ENCODE results near the gene TMEM144.

DNA sequence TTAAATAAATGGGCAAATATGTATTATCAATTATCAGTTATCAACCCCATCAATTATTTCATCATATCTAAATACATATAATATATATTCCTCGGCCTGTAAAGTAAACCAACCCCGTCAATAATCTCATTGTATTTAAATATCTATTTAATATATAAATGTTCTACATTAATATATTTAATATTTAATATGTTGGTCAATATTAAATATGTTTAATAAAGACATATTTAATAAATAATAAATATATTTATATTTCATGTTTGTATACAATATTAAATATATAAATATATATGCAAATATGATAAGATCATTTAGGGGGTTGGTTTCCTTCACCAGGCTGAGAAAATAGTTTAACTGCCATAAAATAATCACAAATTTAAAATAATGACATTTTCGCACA lies 6.4 kb upstream of the TMEM144 start:
- TF ChIP-seq, protein P1, sequence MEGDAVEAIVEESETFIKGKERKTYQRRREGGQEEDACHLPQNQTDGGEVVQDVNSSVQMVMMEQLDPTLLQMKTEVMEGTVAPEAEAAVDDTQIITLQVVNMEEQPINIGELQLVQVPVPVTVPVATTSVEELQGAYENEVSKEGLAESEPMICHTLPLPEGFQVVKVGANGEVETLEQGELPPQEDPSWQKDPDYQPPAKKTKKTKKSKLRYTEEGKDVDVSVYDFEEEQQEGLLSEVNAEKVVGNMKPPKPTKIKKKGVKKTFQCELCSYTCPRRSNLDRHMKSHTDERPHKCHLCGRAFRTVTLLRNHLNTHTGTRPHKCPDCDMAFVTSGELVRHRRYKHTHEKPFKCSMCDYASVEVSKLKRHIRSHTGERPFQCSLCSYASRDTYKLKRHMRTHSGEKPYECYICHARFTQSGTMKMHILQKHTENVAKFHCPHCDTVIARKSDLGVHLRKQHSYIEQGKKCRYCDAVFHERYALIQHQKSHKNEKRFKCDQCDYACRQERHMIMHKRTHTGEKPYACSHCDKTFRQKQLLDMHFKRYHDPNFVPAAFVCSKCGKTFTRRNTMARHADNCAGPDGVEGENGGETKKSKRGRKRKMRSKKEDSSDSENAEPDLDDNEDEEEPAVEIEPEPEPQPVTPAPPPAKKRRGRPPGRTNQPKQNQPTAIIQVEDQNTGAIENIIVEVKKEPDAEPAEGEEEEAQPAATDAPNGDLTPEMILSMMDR (IDR thresholded peaks at IDR 0.05) = no peak
- no peak for TF ChIP-seq POLR2A (IDR thresholded peaks at IDR 0.05)
